Measurements from ENCODE around the gene PAPPA.

DNA sequence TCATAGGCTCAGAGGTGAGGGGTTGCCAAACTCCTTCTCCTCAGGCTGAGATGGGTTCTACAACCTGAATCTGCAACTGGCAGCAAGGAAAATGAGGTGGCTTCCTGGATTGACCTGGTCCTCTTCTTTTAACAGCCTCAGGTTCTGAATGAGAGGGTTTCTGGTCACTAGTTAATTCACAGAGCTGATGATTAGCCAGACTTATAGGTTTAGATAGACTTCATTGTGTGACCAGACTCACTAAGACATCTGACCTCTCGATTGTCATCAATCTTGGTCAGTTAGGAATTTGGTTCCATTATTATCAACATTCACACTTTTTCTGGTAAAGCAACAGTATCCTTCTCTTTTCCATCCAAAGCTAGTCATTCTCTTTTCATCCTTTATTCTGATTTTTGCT, 257.9 kb downstream of the PAPPA start:
- TF ChIP-seq CREB1 (IDR thresholded peaks at IDR 0.05) (no peak), EZH2 (IDR thresholded peaks at IDR 0.05; ENCODE audit: low read depth, low read length, severe bottlenecking) (no peak), POLR2A (IDR thresholded peaks at IDR 0.05; ENCODE audit: control extremely low read depth in 1 of 2, low read depth in 2 of 2, low read length in 2 of 2) (no peak), ZNF274 (IDR thresholded peaks at IDR 0.05; ENCODE audit: borderline replicate concordance, extremely low read depth, low read length) (no peak), HDAC6 (IDR thresholded peaks at IDR 0.05; ENCODE audit: low read depth, low read length) (no peak), EP300 (IDR thresholded peaks at IDR 0.05; ENCODE audit: borderline replicate concordance in 1 of 2, low read depth in 2 of 2, low read length in 2 of 2) (no peak)
- TF ChIP-seq, protein P1, sequence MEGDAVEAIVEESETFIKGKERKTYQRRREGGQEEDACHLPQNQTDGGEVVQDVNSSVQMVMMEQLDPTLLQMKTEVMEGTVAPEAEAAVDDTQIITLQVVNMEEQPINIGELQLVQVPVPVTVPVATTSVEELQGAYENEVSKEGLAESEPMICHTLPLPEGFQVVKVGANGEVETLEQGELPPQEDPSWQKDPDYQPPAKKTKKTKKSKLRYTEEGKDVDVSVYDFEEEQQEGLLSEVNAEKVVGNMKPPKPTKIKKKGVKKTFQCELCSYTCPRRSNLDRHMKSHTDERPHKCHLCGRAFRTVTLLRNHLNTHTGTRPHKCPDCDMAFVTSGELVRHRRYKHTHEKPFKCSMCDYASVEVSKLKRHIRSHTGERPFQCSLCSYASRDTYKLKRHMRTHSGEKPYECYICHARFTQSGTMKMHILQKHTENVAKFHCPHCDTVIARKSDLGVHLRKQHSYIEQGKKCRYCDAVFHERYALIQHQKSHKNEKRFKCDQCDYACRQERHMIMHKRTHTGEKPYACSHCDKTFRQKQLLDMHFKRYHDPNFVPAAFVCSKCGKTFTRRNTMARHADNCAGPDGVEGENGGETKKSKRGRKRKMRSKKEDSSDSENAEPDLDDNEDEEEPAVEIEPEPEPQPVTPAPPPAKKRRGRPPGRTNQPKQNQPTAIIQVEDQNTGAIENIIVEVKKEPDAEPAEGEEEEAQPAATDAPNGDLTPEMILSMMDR (IDR thresholded peaks at IDR 0.05; ENCODE audit: control extremely low read depth in 1 of 3, insufficient read depth in 1 of 3, low read depth in 1 of 3, low read length in 3 of 3), result no peak

All from H1 (cell line).